GOT3 (cell line): ENCODE measurements around the gene FUT3.
"Not testable (repeated sequence)": the region's sequence is repeated elsewhere in the genome, so short reads cannot be mapped to it uniquely, and the experiment has no call there.

Experiments
- DNase-seq: peaks from one replicate; lab custom pipeline; 2025; ENCODE audit warnings: mixed read lengths; lab: John Stamatoyannopoulos, UW

FUT3 gene

DNA sequence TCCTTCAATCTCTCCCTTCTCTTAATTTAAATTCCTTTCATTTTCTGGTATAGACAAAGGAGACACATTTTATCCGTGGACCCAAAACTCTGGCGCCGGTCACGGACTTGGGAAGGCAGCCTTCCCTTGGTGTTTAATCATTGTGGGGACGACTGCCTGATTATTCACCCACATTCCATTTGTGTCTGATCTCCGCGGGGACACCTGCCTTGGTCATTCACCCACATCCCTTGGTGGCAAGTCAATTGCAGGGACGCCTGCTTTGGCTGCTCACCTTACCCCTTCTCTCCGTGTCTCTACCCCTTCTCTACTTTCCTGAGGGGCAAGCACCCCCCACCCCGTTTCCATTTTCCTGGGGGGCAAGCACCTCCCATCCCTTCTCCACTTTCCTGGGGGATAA lies 3.4 kb downstream of the FUT3 start:
- not testable (repeated sequence) for DNase-seq

- DNase-seq, result no peak
These were observed 6.5 kb downstream of the FUT3 start for GRCh38 chr19:5844456-5845433.

GRCh38 chr19:5843295-5843927 lies 7.8 kb downstream of the FUT3 start:
- no peak for DNase-seq

DNA sequence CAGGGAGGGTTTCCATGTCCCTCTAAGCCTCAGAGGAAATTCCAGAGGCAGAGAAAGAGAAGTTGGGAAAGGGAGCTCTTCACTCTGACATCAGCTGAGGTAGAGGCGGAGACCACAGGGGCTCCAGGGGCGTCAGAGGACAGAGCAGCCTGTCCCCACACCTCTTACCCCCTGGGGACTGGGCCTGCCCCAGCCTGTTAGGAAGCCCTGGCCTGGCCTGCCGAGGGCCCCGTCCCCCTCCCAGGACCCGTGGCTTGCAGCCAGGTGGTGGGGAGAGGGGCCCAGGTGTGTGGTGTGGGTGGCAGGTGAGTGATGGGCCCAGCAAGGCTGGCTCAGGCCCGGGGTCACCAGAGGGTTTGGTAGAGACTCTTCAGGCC lies 9.5 kb downstream of the FUT3 start:
- DNase-seq, result not testable (repeated sequence)

GRCh38 chr19:5839065-5840017 lies 11.9 kb downstream of the FUT3 start, which contains the start of gene FUT6:
Gene FUT6 (minus strand): TSS chr19:5839702. CDS start chr19:5832567, 7,135 bp downstream.
- DNase-seq, result no peak

DNA sequence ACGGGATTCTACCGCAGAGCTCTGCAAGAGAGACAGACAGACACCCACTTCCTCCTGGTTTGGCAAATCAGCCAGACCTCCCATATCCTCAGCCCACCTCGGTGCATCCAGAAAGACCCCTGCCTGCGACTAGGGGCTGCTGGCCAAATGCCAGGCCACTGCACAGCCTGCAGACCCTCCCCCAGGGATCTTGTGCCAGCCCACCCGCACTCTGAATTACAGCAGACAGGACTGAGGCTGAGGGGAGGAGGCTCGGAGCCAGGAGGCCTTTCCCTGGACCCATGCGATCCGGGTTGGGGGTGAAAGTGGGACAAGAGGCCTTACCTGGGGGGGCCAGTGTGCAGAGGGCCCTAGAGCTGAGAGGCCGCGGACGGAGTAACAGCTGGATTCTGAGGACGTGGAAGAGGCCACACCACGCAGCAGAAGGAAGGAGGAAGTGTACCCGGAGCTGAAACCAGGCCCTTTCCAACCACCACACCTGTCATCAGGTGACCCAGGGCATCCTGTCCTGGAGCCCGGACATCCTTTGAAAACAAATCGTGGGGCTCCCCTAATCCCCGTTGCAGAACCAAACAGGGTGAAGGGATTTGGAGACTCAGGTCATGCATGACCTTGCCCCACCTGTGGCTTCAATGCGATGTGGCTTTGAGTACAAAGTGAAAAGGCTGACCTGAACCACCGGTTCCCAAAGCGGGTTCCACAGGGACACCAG lies 12.7 kb downstream of the FUT3 start:
- DNase-seq, result no peak

DNA sequence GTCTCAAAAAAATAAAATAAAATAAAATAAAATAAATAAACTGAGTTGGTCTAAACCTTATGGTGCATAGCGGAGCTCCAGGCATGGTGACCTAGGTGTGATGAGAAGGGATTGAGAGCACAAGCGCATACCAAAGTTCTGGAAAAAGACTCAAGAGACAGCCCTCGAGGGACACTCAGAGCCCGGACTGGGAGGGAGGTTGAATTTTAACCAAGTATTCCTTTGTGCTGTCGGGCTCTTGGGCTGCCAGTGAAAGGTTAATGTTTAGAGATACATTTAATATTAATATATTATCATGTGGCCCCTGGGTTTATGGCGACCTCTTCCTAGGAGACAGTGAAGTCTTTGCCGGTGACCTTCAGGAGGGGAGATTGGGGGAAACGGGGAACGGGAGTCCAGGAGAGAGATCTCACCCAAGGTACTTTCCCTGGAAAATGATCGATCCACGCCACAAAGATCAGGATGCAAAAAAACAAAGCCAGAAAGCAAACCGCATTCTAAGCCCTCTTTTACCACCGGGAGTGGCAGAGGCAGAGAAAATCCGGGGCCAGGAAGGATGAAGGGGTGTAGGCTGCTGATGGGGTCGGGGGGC lies 13.4 kb downstream of the FUT3 start:
- DNase-seq, result no peak

DNA sequence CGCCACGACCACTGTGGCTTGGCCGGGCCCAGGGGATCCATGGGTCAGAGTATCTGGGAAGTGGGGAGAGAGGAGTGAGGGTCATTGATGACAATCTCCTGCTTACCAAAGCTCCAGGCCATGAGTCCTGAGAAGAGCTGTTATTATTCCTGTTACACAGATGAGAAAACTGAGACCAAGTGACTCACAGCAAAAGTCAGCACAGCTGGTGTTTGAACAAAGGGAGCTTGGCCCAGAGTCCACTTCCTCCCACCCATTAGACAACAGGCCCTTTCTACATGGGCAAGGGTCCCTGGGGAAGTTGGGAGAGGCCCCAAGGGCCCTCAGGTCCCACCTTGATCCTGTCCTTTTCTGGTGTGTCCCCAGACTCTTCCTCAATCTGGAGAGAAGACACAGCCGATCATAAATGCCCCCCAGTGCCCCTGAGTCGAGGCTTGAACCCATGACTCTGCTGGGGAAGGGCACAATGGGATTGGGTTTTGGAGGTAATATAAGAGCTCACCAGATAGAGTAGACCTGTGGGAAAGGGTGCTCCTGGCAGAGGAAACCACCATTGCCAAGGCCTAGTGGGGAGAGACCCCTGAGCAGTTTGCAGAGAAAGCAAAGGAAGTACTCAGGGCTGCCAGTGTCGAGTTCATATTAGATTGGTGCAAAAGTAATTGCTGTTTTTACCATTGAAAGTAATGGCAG lies 18.6 kb downstream of the FUT3 start:
- no peak for DNase-seq

DNA sequence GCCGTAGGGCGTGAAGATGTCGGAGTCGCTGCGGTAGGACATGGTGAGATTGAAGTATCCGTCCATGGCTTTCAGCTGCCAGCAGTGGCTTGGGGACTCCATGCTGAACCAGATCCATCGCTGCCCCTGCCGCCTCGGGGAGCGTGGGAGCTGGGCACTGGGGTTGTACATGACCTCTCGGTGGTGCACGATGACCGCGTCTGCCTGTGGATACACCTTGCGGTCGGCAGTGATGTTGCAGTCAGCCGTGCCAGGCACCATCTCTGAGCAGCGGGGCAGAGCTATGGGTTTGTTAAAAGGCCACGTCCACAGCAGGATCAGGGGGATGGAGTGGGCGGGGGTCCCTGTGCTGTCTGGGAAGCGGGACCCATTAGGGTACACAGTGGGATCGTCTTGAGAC lies 19.2 kb downstream of the FUT3 start:
- no peak for DNase-seq

DNA sequence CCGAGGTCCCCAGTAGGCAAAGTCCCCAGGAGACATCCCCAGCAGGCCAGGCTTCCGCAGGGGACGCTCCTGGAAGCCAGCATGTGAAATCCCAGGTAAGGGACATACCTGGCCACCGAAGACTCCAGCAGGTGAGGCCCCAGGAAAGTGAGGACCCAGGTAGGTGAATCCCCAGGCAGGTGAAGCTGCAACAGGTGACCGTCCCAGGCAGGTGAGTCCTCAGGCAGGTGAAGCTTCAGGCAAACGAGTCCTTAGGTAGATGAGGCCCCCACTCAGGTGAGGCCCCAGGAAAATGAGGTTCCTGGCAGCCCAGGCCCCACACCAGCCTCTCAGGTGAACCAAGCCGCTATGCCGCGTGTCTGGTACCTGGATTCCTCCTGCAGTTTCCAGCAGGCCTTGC lies 20.1 kb downstream of the FUT3 start:
- no peak for DNase-seq

- no peak for DNase-seq
These were observed 21.5 kb downstream of the FUT3 start for GRCh38 chr19:5829567-5830310.

DNA sequence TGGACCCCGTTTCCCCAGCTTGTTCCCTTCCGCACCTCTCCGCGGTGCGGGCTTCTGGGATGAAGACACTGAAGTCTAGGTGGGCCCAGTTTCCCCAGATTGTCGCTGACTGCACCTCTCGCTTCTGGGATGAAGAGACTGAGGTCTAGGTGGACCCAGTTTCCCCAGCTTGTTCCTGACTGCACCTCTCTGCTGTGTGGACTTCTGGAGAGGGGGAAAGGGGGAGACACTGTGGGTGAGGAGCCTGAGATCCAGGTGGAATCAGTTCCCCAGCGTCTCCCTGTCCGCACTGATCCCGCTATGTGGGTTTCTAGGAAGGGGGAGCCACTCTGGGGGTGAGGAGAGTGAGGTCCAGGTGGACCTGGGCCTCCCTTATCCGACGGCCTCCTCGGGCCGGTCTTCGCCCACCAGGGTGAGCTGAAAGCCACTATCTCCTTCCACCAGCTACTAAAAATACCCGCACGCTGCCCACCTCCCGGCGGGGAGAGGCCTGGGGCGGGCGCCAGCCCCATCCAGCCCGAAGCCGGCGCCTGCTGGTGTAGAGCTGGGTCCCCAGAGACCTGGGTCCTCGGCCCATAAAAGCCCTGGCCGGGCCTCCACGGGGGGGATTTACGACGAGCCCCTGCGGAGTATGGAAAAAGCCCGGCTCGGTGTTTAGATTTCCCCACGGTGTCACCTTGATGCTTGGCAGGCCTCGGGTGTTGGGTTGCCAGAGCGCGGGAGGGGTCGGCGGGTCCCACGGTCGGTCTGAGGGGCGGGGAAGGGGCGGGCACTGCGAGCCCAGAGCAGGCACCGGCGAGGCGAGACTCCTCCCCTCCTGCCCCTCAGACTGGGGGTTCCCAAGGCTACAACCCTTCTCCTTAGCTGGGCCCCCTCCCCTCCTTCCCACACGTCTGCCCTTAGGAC lies 22.3 kb downstream of the FUT3 start:
- no peak for DNase-seq

- peak; percentile 91 for DNase-seq
These were observed 23.2 kb downstream of the FUT3 start for GRCh38 chr19:5827891-5828660.

DNA sequence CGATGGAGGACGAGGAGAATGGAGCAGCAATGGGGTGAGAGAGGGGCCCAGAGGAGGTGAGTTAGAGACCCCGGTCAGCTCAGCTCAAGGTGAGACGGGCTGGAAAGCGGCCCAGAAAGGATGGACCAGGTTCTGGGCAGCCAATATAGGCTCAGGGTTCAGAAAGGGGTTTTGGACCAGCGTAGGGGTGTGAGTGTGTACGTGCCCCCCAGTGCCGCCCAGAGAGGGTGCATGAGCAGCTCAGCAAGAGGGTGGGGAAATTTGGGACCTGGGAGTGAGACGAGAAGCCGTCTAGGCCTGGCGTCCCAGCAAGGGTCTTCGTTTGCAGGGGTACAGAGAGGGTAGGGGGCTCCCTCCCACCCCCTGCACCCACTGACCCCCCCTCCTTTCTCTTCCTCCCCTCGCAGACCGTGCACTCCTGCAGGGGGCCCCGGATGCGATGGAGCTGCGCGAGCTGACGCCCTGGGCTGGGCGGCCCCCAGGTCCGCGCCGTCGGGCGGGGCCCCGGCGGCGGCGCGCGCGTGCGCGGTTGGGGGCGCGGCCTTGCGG lies 23.8 kb downstream of the FUT3 start:
- DNase-seq, result no peak

GRCh38 chr19:5826531-5827341 lies 24.5 kb downstream of the FUT3 start:
- DNase-seq, result no peak

GRCh38 chr19:5825178-5825577 lies 26.1 kb downstream of the FUT3 start:
- no peak for DNase-seq

GRCh38 chr19:5824751-5825150 lies 26.5 kb downstream of the FUT3 start:
- no peak for DNase-seq
